Psoas muscle (tissue), 8 donors: ENCODE measurements around the gene TMEM239. TPM values are rescaled to one million over a fixed set of nuclear protein-coding genes. Genes with fewer than 3 reads are reported as not detected.

Experiments used
- ATAC-seq, 4 donors: fragments of 200-7000 bp; cut with Tn5 transposase; one replicate each; pipeline ENCODE4 v1.9.1; 2020; ENCODE audit warnings: moderate library complexity in 3 of 4, mild to moderate bottlenecking in 2 of 4
- DNase-seq, 2 donors: peaks; one replicate each; pipeline ENCODE4 v3.0.0-alpha.2; 2020
- H3K27ac ChIP-seq: fragments of 200-600 bp; one replicate; pipeline ENCODE4 v1.8.0; 2022
- H3K27me3 ChIP-seq, 3 donors: fragments of 200-600 bp in 1 of 3; one replicate each; pipeline versions ENCODE4 v1.6.1 to v1.8.0; 2013 to 2022; ENCODE audit warnings: low read length in 2 of 3, mild to moderate bottlenecking in 2 of 3, moderate library complexity in 1 of 3; ENCODE audit not compliant: insufficient read depth in 3 of 3
- H3K36me3 ChIP-seq, 2 donors: fragments of 200-600 bp in 1 of 2; one replicate each; pipeline versions ENCODE4 v1.6.1 to v1.8.0; 2013 to 2022; ENCODE audit warnings: low read depth in 1 of 2, mild to moderate bottlenecking in 1 of 2, moderate library complexity in 1 of 2; ENCODE audit not compliant: insufficient read depth in 1 of 2
- H3K4me1 ChIP-seq: fragments of 200-600 bp; one replicate; pipeline ENCODE4 v1.8.0; 2022
- H3K4me3 ChIP-seq: fragments of 200-600 bp; one replicate; pipeline ENCODE4 v1.8.0; 2022; ENCODE audit warnings: mild to moderate bottlenecking
- H3K9me3 ChIP-seq: fragments of 200-600 bp; one replicate; pipeline ENCODE4 v1.8.0; 2022
- WGBS, 3 donors: extraction: QIAGEN DNeasy Blood & Tissue Kit; methylation state at CpG; one replicate each; pipeline versions ENCODE4 v1.1.6 to v1.1.7; 2013; 5-methylcytosine and 5-hydroxymethylcytosine counted together
- intact Hi-C, 2 donors: fragments of 100-400 bp; cut with DNase I; formaldehyde crosslinking; loops; one replicate each; pipeline versions ENCODE4 v1.11.0 to v1.14.2; 2022
- polyA plus RNA-seq, 3 donors: library from polyadenylated mRNA; stranded (reverse); fragments of 200-250 nt; gene quantifications; one replicate each; pipeline ENCODE4 v1.2.3, GENCODE V29; 2013
- total RNA-seq, 4 donors: library from RNA; stranded (reverse); fragmentation: NEBNext Ultra II Directional in 2 of 4; extraction: Animal tissue kit (Norgen Biotek cat#: 25700) in 2 of 4; gene quantifications; one replicate each; pipeline versions ENCODE4 v1.2.1 to v1.2.4, GENCODE V29; 2021 to 2023
- TF ChIP-seq, protein P1 (sequence below): fragments of 200-600 bp; IDR thresholded peaks from one replicate; pipeline ENCODE4 v1.8.0; 2022; ENCODE audit warnings: antibody characterized with exemption
- donor health status: healthy with polysubstance abuse.
- donor health status: DM: no; HTN: no; CAD: no; lungs with moderate emphysema.
- donor health status: Bipolar disorder and iron deficiency.
- donor health status: healthy.
- donor health status: DM: yes; HTN: yes; CAD: no.
- donor health status: DM: no; HTN: no; CAD: no.
- donor health status: DM: no; HTN: no; CAD: no.
- donor health status: DM: yes; HTN: yes; CAD: no.

Gene TMEM239
- total and polyA plus RNA-seq, 7 donors, result not detected

DNA sequence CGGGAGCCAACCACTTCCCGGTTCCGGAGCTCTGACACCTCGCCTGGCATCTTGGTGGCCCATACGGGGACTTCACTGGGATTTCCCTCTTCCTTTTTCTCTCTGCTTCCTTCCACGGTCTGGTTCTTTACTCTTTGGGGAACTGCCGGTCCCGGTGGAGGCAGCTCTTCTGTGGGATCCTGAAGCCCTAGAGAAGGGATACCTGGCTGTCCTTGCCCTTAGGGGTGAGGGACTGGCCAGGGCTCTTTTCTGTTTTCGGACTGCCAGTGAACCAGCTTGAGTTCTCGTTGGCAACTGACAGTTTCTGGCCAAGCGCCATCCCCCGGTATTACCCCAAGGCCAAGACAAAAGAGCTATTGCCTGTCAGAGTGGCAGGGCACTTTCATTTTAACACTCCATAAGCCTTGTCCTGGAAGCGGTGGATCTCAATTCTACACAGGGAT lies 14.9 kb upstream of the TMEM239 start:
- DNase-seq (no peak), ATAC-seq (no peak)
- WGBS, 3 donors, result 11 to 14% (median 11%) methylated on average over 13 of the region's 13 CpGs
- Histone ChIP-seq H3K27ac (no peak overlapping the region), H3K9me3 (no peaks in the 10 kb centered on the region), H3K4me3 (no peak overlapping the region), H3K36me3 (no peaks in the 10 kb centered on the region), H3K4me1 (no peaks in the 10 kb centered on the region), H3K27me3 (peaks cover 0 to 92% (median 38%) of the 10 kb centered on the region in 3 donors)
- TF ChIP-seq, protein P1, sequence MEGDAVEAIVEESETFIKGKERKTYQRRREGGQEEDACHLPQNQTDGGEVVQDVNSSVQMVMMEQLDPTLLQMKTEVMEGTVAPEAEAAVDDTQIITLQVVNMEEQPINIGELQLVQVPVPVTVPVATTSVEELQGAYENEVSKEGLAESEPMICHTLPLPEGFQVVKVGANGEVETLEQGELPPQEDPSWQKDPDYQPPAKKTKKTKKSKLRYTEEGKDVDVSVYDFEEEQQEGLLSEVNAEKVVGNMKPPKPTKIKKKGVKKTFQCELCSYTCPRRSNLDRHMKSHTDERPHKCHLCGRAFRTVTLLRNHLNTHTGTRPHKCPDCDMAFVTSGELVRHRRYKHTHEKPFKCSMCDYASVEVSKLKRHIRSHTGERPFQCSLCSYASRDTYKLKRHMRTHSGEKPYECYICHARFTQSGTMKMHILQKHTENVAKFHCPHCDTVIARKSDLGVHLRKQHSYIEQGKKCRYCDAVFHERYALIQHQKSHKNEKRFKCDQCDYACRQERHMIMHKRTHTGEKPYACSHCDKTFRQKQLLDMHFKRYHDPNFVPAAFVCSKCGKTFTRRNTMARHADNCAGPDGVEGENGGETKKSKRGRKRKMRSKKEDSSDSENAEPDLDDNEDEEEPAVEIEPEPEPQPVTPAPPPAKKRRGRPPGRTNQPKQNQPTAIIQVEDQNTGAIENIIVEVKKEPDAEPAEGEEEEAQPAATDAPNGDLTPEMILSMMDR, result no peak
- intact Hi-C loops, result no loop called here

DNA sequence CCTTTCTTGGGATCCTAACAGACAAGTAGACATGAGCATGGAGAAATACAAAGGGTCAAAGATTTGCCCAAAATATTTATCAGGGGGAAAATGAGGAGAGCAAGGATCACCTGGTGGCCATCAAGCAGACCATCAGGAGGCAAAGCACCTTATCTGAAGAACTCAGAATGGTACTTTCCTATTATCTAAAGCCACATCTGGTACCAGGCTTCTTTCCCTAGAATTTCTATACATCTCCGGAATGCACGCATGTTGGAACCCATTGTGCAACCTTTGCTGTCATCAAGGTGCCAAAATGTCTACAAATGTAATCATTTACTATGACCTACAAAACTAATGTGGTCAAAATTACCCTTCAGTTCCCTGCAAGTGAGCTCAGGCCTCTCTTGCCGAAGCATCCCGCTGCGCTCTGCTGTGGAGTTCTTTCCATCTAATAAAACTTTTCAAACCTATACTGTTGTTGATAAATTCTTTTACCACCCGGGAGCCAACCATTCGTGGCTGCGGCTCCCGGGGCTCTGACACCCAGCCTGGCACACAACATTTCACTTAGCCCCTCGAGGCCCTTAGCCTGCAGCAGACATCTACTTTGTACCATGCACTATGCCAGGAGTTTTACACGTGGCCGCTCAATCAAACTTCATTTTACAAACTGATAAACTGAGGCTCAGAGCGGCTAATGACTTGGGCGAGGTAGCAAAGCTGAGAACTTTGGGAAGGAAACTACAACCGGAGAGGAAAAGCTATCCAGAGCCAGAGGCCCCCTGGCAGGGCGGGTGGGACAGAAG lies 11.9 kb upstream of the TMEM239 start:
- no peak overlapping the region for H3K27ac ChIP-seq
- intact Hi-C loops, result no loop called here
- H3K4me3 ChIP-seq, result no peak overlapping the region
- no peak for ATAC-seq
- no peaks in the 10 kb centered on the region for H3K9me3 ChIP-seq
- 46 to 54% (median 51%) methylated on average over 15 to 16 of the region's 16 CpGs for WGBS, 3 donors
- TF ChIP-seq, protein P1, result no peak
- peaks cover 0 to 100% (median 39%) of the 10 kb centered on the region in 3 donors for H3K27me3 ChIP-seq
- no peak for DNase-seq
- H3K4me1 ChIP-seq, result no peaks in the 10 kb centered on the region
- no peaks in the 10 kb centered on the region for H3K36me3 ChIP-seq

DNA sequence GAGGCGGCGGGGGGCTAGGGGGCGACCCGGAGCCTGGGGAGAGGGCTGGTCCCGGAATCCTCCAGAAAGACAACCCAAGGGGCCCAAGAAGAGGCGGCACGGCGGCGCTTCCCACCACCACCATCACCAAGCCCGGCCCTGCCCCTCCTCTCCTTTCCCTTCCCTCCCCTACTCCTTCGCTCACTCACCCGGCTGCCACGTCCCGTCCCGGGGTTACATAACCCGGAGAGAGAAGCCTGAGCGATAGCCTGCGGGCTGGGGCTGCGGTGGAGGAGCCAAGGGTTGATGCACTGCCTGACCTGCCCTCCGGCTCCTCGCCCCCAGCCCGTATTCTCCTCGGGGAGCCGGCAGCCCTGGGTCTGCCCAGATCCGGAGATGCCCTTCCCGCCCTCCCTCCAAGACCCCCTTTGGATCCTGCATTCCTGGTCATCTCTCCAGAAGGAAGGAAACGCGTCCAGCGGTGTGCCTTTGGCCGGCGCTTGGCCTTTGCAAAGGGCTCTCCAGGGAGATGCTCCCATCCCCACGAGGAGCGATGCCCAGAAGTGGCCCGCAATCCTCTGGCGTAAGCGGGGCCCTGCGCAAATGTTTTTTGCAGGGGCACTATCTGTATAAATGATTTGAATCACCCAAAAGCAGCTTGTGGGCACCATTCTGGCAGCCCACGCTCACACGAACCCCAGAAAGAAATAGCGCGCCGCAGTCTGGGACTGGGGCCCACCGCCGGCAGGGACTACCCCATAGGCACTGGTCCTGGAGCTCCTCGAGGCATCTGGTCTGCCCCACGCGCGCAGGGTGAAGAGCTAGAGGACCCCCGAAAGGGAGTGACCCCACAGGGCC lies 11.1 kb upstream of the TMEM239 start:
- ATAC-seq (no peak), DNase-seq (no peak)
- H3K4me3 ChIP-seq, result no peak overlapping the region
- intact Hi-C loops, result no loop called here
- 6 to 10% (median 9%) methylated on average over 39 to 49 of the region's 49 CpGs for WGBS, 3 donors
- no peaks in the 10 kb centered on the region for H3K4me1 ChIP-seq
- H3K36me3 ChIP-seq, result no peaks in the 10 kb centered on the region
- H3K9me3 ChIP-seq, result no peaks in the 10 kb centered on the region
- no peak overlapping the region for H3K27ac ChIP-seq
- peaks cover 0 to 94% (median 33%) of the 10 kb centered on the region in 3 donors for H3K27me3 ChIP-seq
- TF ChIP-seq, protein P1, result no peak

DNA sequence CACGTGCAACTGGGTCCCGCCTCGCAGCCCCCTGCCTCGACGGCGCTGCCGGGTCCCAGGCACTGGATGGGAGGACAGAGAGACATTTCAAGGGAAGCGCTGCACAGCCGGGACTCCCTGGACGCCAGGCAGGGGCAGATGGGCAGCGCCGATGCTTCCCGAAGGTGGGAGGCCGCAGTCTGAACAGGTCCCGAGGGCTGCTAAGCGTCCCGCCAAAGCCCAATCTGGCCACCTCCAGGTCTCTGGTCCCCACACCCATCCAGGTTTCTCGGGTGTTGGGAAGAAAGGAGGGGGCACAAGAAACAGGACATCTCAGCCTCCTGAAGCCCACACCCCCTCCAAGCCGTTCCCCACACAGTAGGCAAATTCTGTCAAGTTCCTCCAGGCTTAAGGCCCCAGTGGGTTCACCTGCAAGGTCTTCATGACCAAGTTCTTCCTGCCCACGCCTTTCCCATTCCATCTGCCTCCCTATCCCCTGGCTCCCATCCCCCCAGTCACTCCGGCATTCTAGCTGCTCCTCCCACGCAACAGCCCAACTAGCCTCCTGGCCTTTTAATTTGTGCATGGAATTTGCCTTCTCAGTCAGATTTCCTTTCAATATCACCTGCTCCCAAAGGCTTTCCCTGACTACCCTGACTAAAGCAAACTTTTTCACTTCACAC lies 10.3 kb upstream of the TMEM239 start:
- Histone ChIP-seq H3K27ac (no peak overlapping the region), H3K36me3 (no peaks in the 10 kb centered on the region), H3K4me1 (no peaks in the 10 kb centered on the region), H3K4me3 (no peak overlapping the region), H3K9me3 (no peaks in the 10 kb centered on the region), H3K27me3 (peaks cover 0 to 86% (median 30%) of the 10 kb centered on the region in 3 donors)
- WGBS, 3 donors, result 10 to 16% (median 13%) methylated on average over 22 of the region's 22 CpGs
- ATAC-seq, result no peak
- TF ChIP-seq, protein P1, result no peak
- intact Hi-C loops, result no loop called here
- DNase-seq, result no peak
